Activated T-cell treated with anti-CD3 and anti-CD28 coated beads, Interleukin-2, amount 50 U/mL, for 24 hours (primary cell): ENCODE data around the gene PELI1.

Experiments
- DNase-seq: peaks from one replicate; pipeline ENCODE4 v3.0.0-alpha.2; 2020
- H3K27ac Mint-ChIP-seq: 2 replicates; pipeline ENCODE4 v1.8.0; 2020; ENCODE audit warnings: mild to moderate bottlenecking, mixed read lengths
- H3K27me3 Mint-ChIP-seq: 2 replicates; pipeline ENCODE4 v1.8.0; 2020; ENCODE audit warnings: mixed read lengths
- H3K36me3 Mint-ChIP-seq: 2 replicates; pipeline ENCODE4 v1.8.0; 2020; ENCODE audit warnings: low read depth, mixed read lengths
- H3K4me1 Mint-ChIP-seq: 2 replicates; pipeline ENCODE4 v1.8.0; 2020; ENCODE audit warnings: low read depth, mixed read lengths
- H3K4me3 Mint-ChIP-seq: 2 replicates; pipeline ENCODE4 v1.8.0; 2020; ENCODE audit warnings: mild to moderate bottlenecking, moderate library complexity, mixed read lengths
- H3K9me3 Mint-ChIP-seq: 2 replicates; pipeline ENCODE4 v1.8.0; 2020; ENCODE audit warnings: mixed read lengths

PELI1 gene

DNA sequence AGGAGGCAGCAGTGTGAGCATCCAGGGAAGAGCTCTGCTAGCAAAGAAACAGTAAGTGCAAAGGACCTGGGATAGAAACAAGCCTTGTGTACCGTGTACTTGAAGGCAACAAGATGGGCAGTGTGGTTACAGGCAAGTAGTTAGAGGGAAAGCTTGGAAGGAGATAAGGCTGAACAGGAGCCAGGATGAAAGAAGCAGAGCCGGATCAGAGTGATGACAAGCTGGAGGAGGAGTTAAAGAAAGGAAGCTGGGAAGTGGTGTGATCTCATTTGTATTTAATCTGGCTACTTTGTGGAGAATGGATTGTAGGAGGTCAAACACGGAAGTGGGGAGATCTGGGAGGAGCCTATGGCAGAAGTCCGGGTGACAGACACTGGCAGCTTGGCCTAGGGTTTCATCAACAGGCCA lies 80.3 kb downstream of the PELI1 start:
- Mint-ChIP-seq H3K4me1 (peaks cover 34% of the 10 kb centered on the region), H3K27ac (peak overlapping the region; percentile 14), H3K27me3 (no peaks in the 10 kb centered on the region), H3K36me3 (no peaks in the 10 kb centered on the region), H3K4me3 (no peak overlapping the region), H3K9me3 (peaks cover 3% of the 10 kb centered on the region)
- no peak for DNase-seq

DNA sequence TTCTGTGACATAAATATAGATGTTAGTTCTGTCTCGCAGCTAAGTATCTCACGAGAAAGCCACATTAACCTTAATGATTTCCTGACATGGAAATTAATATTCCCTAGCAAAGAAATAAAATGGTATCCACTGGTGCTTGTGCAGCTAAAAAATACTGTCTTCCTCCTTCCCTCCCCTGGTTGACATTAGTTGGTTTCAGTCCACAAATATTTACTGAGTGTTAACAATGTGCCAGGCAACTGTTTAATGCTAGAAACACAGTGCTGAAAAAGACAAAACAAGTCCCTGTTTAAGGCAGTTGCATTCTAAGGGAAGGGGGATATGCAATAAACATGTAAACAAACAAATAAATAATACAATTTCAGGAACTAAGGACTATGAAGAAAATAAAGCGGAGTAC lies 80.8 kb downstream of the PELI1 start:
- Mint-ChIP-seq H3K27me3 (no peaks in the 10 kb centered on the region), H3K27ac (no peak overlapping the region), H3K4me1 (peaks cover 34% of the 10 kb centered on the region), H3K36me3 (no peaks in the 10 kb centered on the region), H3K4me3 (no peak overlapping the region), H3K9me3 (peaks cover 3% of the 10 kb centered on the region)
- no peak for DNase-seq

DNA sequence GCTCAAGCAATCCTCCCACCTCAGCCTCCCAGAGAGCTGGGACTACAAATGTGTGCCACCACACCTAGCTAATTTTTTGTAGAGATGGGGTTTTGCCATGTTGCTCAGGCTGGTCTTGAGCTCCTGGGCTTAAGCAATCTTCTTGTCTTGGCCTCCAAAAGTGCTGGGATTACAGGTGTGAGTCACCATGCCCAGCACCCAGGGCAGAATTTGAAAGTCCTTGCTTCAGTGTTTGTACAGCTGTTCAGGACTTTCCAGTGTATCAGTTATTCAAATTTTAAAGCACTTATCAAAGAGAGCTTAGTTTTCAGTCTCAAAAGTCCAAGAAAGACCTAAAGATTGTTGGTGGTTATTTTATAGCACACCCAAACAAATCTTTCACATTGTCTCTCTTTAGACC lies 81.4 kb downstream of the PELI1 start:
- Mint-ChIP-seq H3K27ac (peak overlapping the region; percentile 32), H3K27me3 (no peaks in the 10 kb centered on the region), H3K4me3 (no peak overlapping the region), H3K4me1 (peaks cover 34% of the 10 kb centered on the region), H3K9me3 (peaks cover 3% of the 10 kb centered on the region), H3K36me3 (no peaks in the 10 kb centered on the region)
- no peak for DNase-seq

DNA sequence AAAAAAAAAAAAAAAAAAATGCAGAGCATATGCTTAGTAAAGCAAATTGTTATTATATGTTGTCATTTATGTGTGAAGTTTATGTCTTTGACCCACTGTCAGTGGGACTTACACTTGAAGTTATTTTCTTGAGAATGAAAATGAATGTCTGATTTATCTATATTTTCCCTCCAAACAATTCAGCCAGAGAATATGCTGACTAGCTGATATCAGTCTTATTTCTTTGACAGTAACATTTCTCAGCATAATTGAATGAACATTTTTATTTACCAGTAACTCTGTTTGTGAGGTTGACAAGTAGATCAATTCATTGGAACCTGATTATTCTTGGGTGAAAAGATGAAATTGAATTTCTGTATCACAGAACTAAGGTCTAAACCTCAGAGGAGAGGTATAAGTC lies 85.0 kb downstream of the PELI1 start:
- DNase-seq = no peak
- H3K27ac Mint-ChIP-seq = no peak overlapping the region
- H3K36me3 Mint-ChIP-seq = no peaks in the 10 kb centered on the region
- H3K27me3 Mint-ChIP-seq = no peaks in the 10 kb centered on the region
- no peaks in the 10 kb centered on the region for H3K9me3 Mint-ChIP-seq
- H3K4me3 Mint-ChIP-seq = no peak overlapping the region
- H3K4me1 Mint-ChIP-seq = peaks cover 30% of the 10 kb centered on the region

DNA sequence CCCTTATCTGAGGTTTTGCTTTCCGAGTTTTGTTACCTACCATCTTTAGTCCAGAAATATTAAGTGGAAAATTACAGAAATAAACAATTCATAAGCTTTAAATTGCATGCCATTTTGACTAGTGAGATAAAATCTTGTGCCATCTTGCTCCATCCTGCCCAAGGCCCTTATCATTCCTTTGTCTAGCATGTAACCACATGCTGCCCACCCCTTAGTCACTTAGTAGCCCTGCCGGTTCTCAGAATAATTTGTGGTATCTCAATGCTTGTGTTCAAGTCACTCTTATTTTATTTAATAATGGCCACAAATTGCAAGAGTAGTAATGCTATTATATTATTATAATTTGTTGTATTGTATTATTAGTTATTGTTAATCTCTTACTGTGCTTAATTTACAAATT lies 88.2 kb downstream of the PELI1 start:
- Mint-ChIP-seq H3K4me1 (peaks cover 34% of the 10 kb centered on the region), H3K27ac (no peak overlapping the region), H3K9me3 (no peaks in the 10 kb centered on the region), H3K27me3 (no peaks in the 10 kb centered on the region), H3K4me3 (no peak overlapping the region), H3K36me3 (no peaks in the 10 kb centered on the region)
- DNase-seq = no peak

DNA sequence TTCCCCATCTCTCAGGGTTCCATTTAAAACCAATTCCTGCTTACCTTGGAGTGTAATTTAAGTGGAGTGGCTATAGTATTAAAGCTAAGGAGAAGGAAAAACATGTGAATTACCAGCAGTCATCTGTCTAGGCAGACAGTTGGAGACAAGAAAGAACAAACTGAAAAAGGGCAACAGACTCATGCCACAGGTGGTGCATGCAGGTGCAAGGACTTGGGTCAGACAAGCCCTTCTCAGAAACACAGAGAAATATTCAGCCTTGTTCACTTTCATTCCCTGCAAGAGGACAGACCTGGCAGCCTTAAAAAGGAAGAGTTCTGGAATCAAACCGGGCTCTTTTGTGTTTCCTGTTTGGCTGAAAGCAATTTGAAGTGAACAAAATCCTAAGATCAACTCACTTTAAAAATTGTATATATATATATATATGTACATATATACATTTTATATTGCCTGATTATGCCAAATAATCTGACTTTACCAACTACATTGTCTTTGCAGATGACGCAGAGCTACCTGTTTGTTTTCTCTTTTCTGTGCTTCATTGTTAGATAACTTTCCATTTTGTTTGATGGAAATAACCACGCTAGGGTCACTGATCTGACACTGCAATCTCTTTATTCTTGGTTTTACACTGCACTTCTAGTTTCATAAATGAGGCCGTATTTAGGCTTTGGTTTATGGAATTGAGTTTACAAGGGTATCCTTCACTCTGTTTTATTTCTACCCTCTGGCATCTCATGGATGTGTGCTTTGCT lies 89.9 kb downstream of the PELI1 start:
- Mint-ChIP-seq H3K4me3 (no peak overlapping the region), H3K9me3 (no peaks in the 10 kb centered on the region), H3K27me3 (no peaks in the 10 kb centered on the region), H3K27ac (no peak overlapping the region), H3K36me3 (no peaks in the 10 kb centered on the region), H3K4me1 (peaks cover 40% of the 10 kb centered on the region)
- DNase-seq = no peak

DNA sequence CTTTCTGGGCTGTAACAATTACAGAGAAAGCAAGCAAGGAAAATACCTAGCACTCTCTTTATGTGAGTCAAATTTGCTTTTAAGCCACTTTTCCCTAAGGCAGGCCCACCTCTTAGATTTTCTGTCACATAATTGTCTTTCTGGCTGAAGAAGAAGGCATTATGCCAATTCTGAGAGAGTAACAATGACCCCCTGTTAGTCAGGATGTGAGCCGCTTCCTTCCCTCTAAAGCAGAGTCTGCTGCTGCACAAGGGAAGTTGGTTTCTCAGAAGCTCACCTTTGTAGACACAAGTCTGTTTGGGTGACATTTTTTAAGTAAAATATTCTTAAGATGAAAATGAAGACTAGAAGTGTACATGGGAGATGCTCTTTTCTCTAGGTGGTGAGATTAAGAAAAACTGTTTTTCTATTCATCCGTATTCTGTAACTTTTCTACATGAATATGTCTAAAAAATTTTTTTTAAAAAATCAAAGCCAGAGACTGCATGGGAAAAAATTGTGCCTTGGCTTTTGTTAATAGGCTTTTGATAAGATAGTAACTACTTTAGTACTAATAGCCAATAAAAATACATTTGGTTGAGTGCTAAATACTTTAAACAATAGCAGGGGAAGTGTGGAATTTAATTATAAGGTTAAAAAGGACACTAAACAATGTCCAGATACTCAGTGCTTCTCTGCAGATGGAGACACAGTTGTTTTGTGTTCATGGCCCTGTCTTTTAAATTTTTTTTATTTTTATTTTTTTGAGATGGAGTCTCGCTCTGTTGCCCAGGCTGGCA lies 91.6 kb downstream of the PELI1 start:
- Mint-ChIP-seq H3K9me3 (no peaks in the 10 kb centered on the region), H3K4me3 (no peak overlapping the region), H3K27me3 (no peaks in the 10 kb centered on the region), H3K36me3 (no peaks in the 10 kb centered on the region), H3K27ac (no peak overlapping the region), H3K4me1 (peaks cover 41% of the 10 kb centered on the region)
- no peak for DNase-seq

DNA sequence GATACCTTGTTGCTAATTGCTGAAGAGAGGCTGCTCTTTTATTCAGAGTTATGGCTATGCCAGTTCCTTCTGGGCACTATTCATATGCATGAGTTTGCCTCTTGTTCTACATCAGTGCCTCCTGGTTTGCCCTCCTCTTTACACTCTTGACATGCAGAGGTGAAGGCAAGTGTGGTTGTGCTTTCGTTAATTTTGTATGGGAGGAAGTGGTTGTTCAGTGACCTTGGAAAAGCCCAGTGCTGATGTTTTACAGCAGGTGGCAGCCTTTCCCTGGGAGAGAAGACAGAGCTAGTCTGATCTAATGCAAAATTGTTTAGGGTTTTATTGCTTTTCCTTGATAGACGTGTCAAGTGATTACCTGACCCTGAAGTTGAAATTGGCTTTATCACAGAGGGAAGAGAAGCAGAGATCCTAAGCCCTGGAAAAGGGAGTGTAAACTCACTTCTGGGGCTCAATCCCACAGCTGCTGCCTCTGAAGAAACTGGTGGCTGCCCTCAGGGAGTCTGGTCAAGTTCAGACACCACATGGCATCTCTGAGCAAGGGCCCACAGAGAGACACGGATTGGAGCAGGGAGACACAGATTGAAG lies 94.5 kb downstream of the PELI1 start:
- no peaks in the 10 kb centered on the region for H3K27me3 Mint-ChIP-seq
- H3K4me1 Mint-ChIP-seq = peaks cover 35% of the 10 kb centered on the region
- H3K9me3 Mint-ChIP-seq = no peaks in the 10 kb centered on the region
- H3K36me3 Mint-ChIP-seq = no peaks in the 10 kb centered on the region
- peak overlapping the region; percentile 67 for H3K27ac Mint-ChIP-seq
- no peak overlapping the region for H3K4me3 Mint-ChIP-seq
- DNase-seq = peak; percentile 68

DNA sequence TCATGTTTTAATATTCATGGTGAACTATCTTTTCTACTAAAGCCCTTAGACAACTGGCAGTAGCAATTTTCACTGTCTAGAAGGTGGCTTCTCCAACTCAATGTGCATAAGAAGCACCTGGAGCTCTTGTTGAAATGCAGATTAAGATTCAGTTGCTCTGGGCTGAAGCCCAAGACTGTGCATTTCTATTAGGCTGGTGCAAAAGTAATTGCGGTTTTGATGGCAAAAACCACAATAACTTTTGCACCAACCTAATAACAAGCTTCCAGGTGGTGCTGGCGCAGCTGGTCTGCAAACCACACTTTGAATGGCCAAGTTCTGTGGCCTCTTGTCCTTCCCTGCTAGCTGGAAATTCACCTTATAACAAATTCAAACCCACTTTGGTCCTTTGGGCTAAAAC lies 98.3 kb downstream of the PELI1 start:
- H3K9me3 Mint-ChIP-seq = no peaks in the 10 kb centered on the region
- no peak overlapping the region for H3K27ac Mint-ChIP-seq
- H3K4me3 Mint-ChIP-seq = no peak overlapping the region
- no peaks in the 10 kb centered on the region for H3K36me3 Mint-ChIP-seq
- DNase-seq = no peak
- H3K4me1 Mint-ChIP-seq = peaks cover 8% of the 10 kb centered on the region
- H3K27me3 Mint-ChIP-seq = no peaks in the 10 kb centered on the region
